H1 (cell line): ENCODE data around the gene COMMD1. TPM values are rescaled to one million over a fixed set of nuclear protein-coding genes. Genes with fewer than 3 reads are reported as not detected.

Experiments used
- CTCF ChIA-PET: fragments of 300-600 bp; sonication (Branson Sonifier 250); formaldehyde crosslinking; loops from one replicate; lab custom pipeline; 2021; ENCODE audit not compliant: partially characterized antibody; lab: Charles Lee
- POLR2A ChIA-PET: fragments of 300-600 bp; sonication (Branson Sonifier 250); formaldehyde crosslinking; loops from one replicate; lab custom pipeline; 2021; ENCODE audit warnings: inconsistent platforms; ENCODE audit not compliant: partially characterized antibody; lab: Charles Lee
- DNase-seq, 2 experiments: peaks; one replicate each; pipeline versions ENCODE4 v3.0.0 to v3.0.0-alpha.2; 2010 to 2022; ENCODE audit warnings: low spot score in 2 of 2, low read depth in 1 of 2, mixed read lengths in 1 of 2
- FAIRE-seq: peaks from 2 replicates; lab custom pipeline; 2011; peaks lifted over from hg19 to GRCh38; lab: Jason Lieb, UNC
- H2AFZ ChIP-seq: 2 replicates; pipeline ENCODE4 v1.8.1; 2012; ENCODE audit warnings: low read length, inconsistent platforms
- H2AK5ac ChIP-seq: 2 replicates; pipeline ENCODE4 v1.6.1; 2013; ENCODE audit warnings: low read depth, low read length
- H2BK120ac ChIP-seq: replicated peaks from 2 replicates; pipeline ENCODE3; 2013; ENCODE audit warnings: low read depth, low read length, inconsistent platforms
- H2BK12ac ChIP-seq: 2 replicates; pipeline ENCODE4 v1.6.1; 2013; ENCODE audit warnings: low read depth, low read length
- H2BK15ac ChIP-seq: 2 replicates; pipeline ENCODE4 v1.6.1; 2013; ENCODE audit warnings: low read length
- H2BK20ac ChIP-seq: 2 replicates; pipeline ENCODE4 v1.6.1; 2013; ENCODE audit warnings: low read length
- H2BK5ac ChIP-seq: 2 replicates; pipeline ENCODE4 v1.6.1; 2013; ENCODE audit warnings: low read depth, low read length
- H3K14ac ChIP-seq: 2 replicates; pipeline ENCODE4 v1.6.1; 2013; ENCODE audit warnings: inconsistent platforms; ENCODE audit not compliant: insufficient read length
- H3K18ac ChIP-seq: 2 replicates; pipeline ENCODE4 v1.6.1; 2013; ENCODE audit warnings: low read length; ENCODE audit errors: extremely low read depth
- H3K23ac ChIP-seq: 2 replicates; pipeline ENCODE4 v1.6.1; 2013; ENCODE audit warnings: inconsistent platforms; ENCODE audit not compliant: insufficient read length
- H3K23me2 ChIP-seq: 2 replicates; pipeline ENCODE4 v1.6.1; 2013; ENCODE audit warnings: low read depth, low read length
- H3K27ac ChIP-seq: 2 replicates; pipeline ENCODE4 v1.6.1; 2011; ENCODE audit warnings: low read depth, low read length, inconsistent platforms
- H3K27me3 ChIP-seq, 4 experiments: replicated peaks in 1 of 4; 1 replicate in 1 of 4; 2 replicates in 3 of 4; pipeline versions ENCODE4 v1.6.1 to v1.8.1; 2011 to 2013; ENCODE audit warnings: low read length in 3 of 4, mild to moderate bottlenecking in 3 of 4, inconsistent platforms in 2 of 4, mixed read lengths in 2 of 4, moderate library complexity in 1 of 4; ENCODE audit not compliant: control insufficient read depth in 3 of 4, insufficient read depth in 3 of 4; ENCODE audit errors: extremely low read depth in 1 of 4
- H3K36me3 ChIP-seq, 4 experiments: 2 replicates each; pipeline versions ENCODE4 v1.6.1 to v1.8.1; 2011 to 2013; ENCODE audit warnings: mild to moderate bottlenecking in 4 of 4, low read length in 3 of 4, moderate library complexity in 2 of 4, control low read depth in 1 of 4, inconsistent platforms in 1 of 4; ENCODE audit not compliant: insufficient read depth in 4 of 4, control insufficient read depth in 2 of 4
- H3K4ac ChIP-seq: replicated peaks from 2 replicates; pipeline ENCODE3; 2013; ENCODE audit warnings: low read length, low read depth, mixed read lengths, inconsistent platforms; ENCODE audit not compliant: insufficient read length
- H3K4me1 ChIP-seq, 4 experiments: replicated peaks in 1 of 4; 1 replicate in 1 of 4; 2 replicates in 3 of 4; pipeline versions ENCODE4 v1.6.1 to v1.8.1; 2011 to 2013; ENCODE audit warnings: low read length in 3 of 4, inconsistent platforms in 2 of 4, mixed read lengths in 1 of 4; ENCODE audit not compliant: insufficient read depth in 4 of 4, control insufficient read depth in 3 of 4
- H3K4me2 ChIP-seq, 2 experiments: 2 replicates each; pipeline versions ENCODE4 v1.6.1 to v1.8.1; 2011 to 2013; ENCODE audit warnings: low read depth in 2 of 2, low read length in 2 of 2, control low read depth in 1 of 2, inconsistent platforms in 1 of 2, mild to moderate bottlenecking in 1 of 2; ENCODE audit not compliant: insufficient read depth in 1 of 2
- H3K4me3 ChIP-seq, 4 experiments: fragments of 200-600, 300-600 bp in 1 of 4; sonication (generic), shearing (Covaris generic), sonication (Bioruptor Twin) in 1 of 4; 2 replicates each; pipeline versions ENCODE4 v1.5.1 to v1.8.1; 2011 to 2016; ENCODE audit warnings: low read length in 4 of 4, low read depth in 3 of 4, control low read depth in 2 of 4, inconsistent platforms in 2 of 4, mild to moderate bottlenecking in 2 of 4, mixed read lengths in 1 of 4, moderate library complexity in 1 of 4; ENCODE audit not compliant: insufficient read depth in 2 of 4; ENCODE audit errors: extremely low read depth in 1 of 4
- H3K56ac ChIP-seq: replicated peaks from 2 replicates; pipeline ENCODE3; 2013; ENCODE audit warnings: low read depth, mild to moderate bottlenecking, mixed read lengths, low read length, inconsistent platforms; ENCODE audit not compliant: insufficient read length
- H3K79me1 ChIP-seq: 2 replicates; pipeline ENCODE4 v1.6.1; 2013; ENCODE audit warnings: low read depth, low read length, control low read depth
- H3K79me2 ChIP-seq, 2 experiments: 2 replicates each; pipeline versions ENCODE4 v1.6.1 to v1.8.1; 2012 to 2013; ENCODE audit warnings: low read length in 2 of 2, mild to moderate bottlenecking in 2 of 2, inconsistent platforms in 1 of 2; ENCODE audit not compliant: insufficient read depth in 2 of 2, control insufficient read depth in 1 of 2
- H3K9ac ChIP-seq, 4 experiments: replicated peaks in 1 of 4; 1 replicate in 1 of 4; 2 replicates in 3 of 4; pipeline versions ENCODE4 v1.6.1 to v1.8.1; 2011 to 2013; ENCODE audit warnings: low read depth in 3 of 4, low read length in 3 of 4, control low read depth in 2 of 4, mild to moderate bottlenecking in 2 of 4, moderate library complexity in 2 of 4, inconsistent platforms in 1 of 4; ENCODE audit errors: extremely low read depth in 1 of 4
- H3K9me3 ChIP-seq, 2 experiments: 2 replicates each; pipeline versions ENCODE4 v1.6.1 to v1.8.1; 2012 to 2013; ENCODE audit warnings: mild to moderate bottlenecking in 2 of 2, moderate library complexity in 2 of 2, control low read depth in 1 of 2, inconsistent platforms in 1 of 2, low read depth in 1 of 2, low read length in 1 of 2, mixed read lengths in 1 of 2; ENCODE audit not compliant: insufficient read depth in 2 of 2
- H4K20me1 ChIP-seq, 2 experiments: replicated peaks in 1 of 2; 2 replicates each; pipeline versions ENCODE3 to v1.8.1; 2011 to 2013; ENCODE audit warnings: inconsistent platforms in 2 of 2, low read length in 2 of 2, mild to moderate bottlenecking in 1 of 2; ENCODE audit not compliant: insufficient read depth in 2 of 2, control insufficient read depth in 1 of 2
- H4K5ac ChIP-seq: 2 replicates; pipeline ENCODE4 v1.6.1; 2013; ENCODE audit warnings: low read length, low read depth, mixed read lengths, inconsistent platforms; ENCODE audit not compliant: insufficient read length
- H4K8ac ChIP-seq: 2 replicates; pipeline ENCODE4 v1.8.0; 2013; ENCODE audit warnings: mild to moderate bottlenecking, moderate library complexity, low read length, inconsistent platforms; ENCODE audit not compliant: insufficient read depth; ENCODE audit errors: extremely low read depth
- H4K91ac ChIP-seq: replicated peaks from 2 replicates; pipeline ENCODE3; 2013; ENCODE audit warnings: low read length, mixed read lengths, inconsistent platforms; ENCODE audit not compliant: insufficient read length
- CHD1 ChIP-seq: IDR thresholded peaks from 2 replicates; pipeline ENCODE4 v1.6.1; 2012; ENCODE audit warnings: low read depth, low read length, improper control_type of control experiment
- SP2 ChIP-seq: IDR thresholded peaks from 2 replicates; pipeline ENCODE4 v1.6.1; 2012; ENCODE audit warnings: mild to moderate bottlenecking, low read length, inconsistent platforms
- WGBS, 2 experiments: shearing (Covaris generic) in 1 of 2; methylation state at CpG; one replicate each; pipeline versions ENCODE4 v1.1.6 to v1.1.7; 2013 to 2015; ENCODE audit warnings: low lambda C conversion rate in 2 of 2, mixed read lengths in 2 of 2, inconsistent platforms in 1 of 2, low coverage in 1 of 2, missing lambda C conversion rate in 1 of 2; ENCODE audit not compliant: insufficient replicate concordance in 2 of 2, insufficient coverage in 1 of 2, insufficient read length in 1 of 2; ENCODE audit errors: extremely low coverage in 1 of 2, missing lambda C conversion rate in 1 of 2; 5-methylcytosine and 5-hydroxymethylcytosine counted together
- polyA plus RNA-seq, 7 experiments: library from polyadenylated mRNA; depleted of rRNA in 3 of 7; stranded (reverse) in 5 of 7; unstranded in 2 of 7; fragments of >200 nt in 5 of 7; fragments of 200-250 nt in 2 of 7; gene quantifications; 1 replicate in 5 of 7; 2 replicates in 1 of 7; 4 replicates in 1 of 7; pipeline versions ENCODE4 v1.2.1 to v1.2.3, GENCODE V29; 2011 to 2013; ENCODE audit warnings: missing spikeins in 2 of 7, mixed read lengths in 2 of 7
- total RNA-seq: library from RNA; stranded (reverse); fragmentation: NEBNext Ultra II Directional; extraction: Animal tissue kit (Norgen Biotek cat#: 25700); gene quantifications from 2 replicates; pipeline ENCODE4 v1.2.1, GENCODE V29; 2021

COMMD1 gene
- total and polyA plus RNA-seq, 2 of the 8 experiments (the other 6 are each of a cell fraction or from before 2014, with no cell fraction given): 23.5 to 28.3 TPM

- Histone ChIP-seq H2BK15ac (no peak overlapping the region), H4K91ac (no peak overlapping the region), H2BK5ac (no peak overlapping the region), H3K4ac (no peak overlapping the region), H3K23me2 (no peaks in the 10 kb centered on the region), H3K18ac (no peak overlapping the region), H3K9me3 (no peaks in the 10 kb centered on the region), H3K4me2 (no peak overlapping the region), H4K20me1 (no peaks in the 10 kb centered on the region), H3K4me3 (no peak overlapping the region), H3K14ac (no peak overlapping the region), H4K5ac (no peak overlapping the region), H3K4me1 (0 out of 7 replicates have a peak, but pooled peaks cover 0 to 3% (median 0%) of the 10 kb centered on the region in 4 experiments), H2AFZ (no peak overlapping the region), H3K79me1 (no peaks in the 10 kb centered on the region), H2AK5ac (no peak overlapping the region), H4K8ac (no peak overlapping the region), H3K23ac (no peak overlapping the region), H2BK120ac (no peak overlapping the region), H3K9ac (no peak overlapping the region), H3K36me3 (no peaks in the 10 kb centered on the region), H2BK12ac (no peak overlapping the region), H3K27me3 (no peaks in the 10 kb centered on the region), H3K27ac (no peak overlapping the region), H2BK20ac (no peak overlapping the region), H3K56ac (no peak overlapping the region), H3K79me2 (no peaks in the 10 kb centered on the region)
- no peak for TF ChIP-seq SP2
- TF ChIP-seq CHD1: no peak
- no peak for DNase-seq
- WGBS, 2 experiments: 84% methylated on average over 2 of the region's 2 CpGs; no CpG with 5 or more reads in 1 of the 2 experiments
- CTCF ChIA-PET: interaction anchor here (1.5 kb wide), 1 partner anchor 196 kb away, joined by 3 read pairs; no protein-coding TSS in a partner anchor
- POLR2A ChIA-PET: no interaction called here
- no peak for FAIRE-seq
These were observed 196.4 kb downstream of the COMMD1 start for GRCh38 chr2:62101886-62102285.
